Peyer's patch (tissue), 4 donors: Measurements from ENCODE around the gene PRG2.

Source experiments
- CTCF ChIP-seq, 6 experiments: fragments of 450-650 bp in 4 of 6; fragments of 200-600 bp in 2 of 6; sonication (generic) in 1 of 6; IDR thresholded peaks; one replicate each; pipeline ENCODE4 v1.5.1; 2017 to 2019; ENCODE audit warnings: antibody characterized with exemption in 6 of 6, mild to moderate bottlenecking in 3 of 6, moderate library complexity in 1 of 6
- POLR2A ChIP-seq, 2 donors: fragments of 450-650 bp; IDR thresholded peaks; one replicate each; pipeline ENCODE4 v1.5.1; 2017; ENCODE audit warnings: antibody characterized with exemption in 2 of 2, mild to moderate bottlenecking in 2 of 2, moderate library complexity in 2 of 2

DNA sequence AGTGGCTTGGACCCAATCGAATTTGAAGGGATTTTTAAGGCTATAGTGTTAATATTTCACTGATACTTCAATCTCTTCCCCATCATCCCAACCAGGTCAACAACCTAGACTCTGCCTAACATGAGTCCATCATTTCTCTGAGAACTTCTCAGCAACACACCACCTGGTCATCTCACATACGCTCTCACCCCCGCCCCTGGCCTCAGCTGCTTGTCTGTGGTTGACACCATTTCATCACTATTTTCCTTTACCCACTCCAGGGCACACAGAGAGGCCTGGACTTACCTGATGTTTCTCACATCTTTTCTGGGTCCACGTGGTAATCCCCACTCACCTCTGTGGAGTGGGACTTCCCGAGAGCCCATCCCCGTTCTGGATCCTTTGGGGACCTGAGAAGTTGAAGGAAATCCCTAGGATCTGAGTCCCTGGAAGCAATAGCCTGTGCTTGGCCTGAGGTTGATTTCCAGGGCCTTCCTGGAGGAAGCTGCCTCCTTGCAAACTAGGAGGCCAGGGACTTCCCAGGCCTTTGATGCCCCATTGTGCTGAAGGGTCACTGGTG is 49.1 kb downstream of the PRG2 start:
- TF ChIP-seq CTCF (IDR thresholded peaks at IDR 0.05) (no peak), POLR2A (IDR thresholded peaks at IDR 0.05) (no peak)
